SK-N-SH (cell line): ENCODE results near the gene CASKIN2.
A peak's percentile ranks its signal among the peaks of the same experiment; 100 is the strongest.

Source experiments
- CHD2 ChIP-seq: fragments of 150-350 bp; IDR thresholded peaks from 2 replicates; pipeline ENCODE4 v1.6.1; 2018; ENCODE audit warnings: low read length; ENCODE audit not compliant: partially characterized antibody
- CTCF ChIP-seq: fragments of 200-600 bp; sonication (generic); IDR thresholded peaks from 2 replicates; pipeline ENCODE4 v1.6.1; 2017; ENCODE audit warnings: antibody characterized with exemption, mild to moderate bottlenecking, moderate library complexity
- GABPA ChIP-seq: IDR thresholded peaks from 2 replicates; pipeline ENCODE4 v1.4.0; 2012; ENCODE audit warnings: low read depth, mild to moderate bottlenecking
- IRF3 ChIP-seq: fragments of 150-350 bp; IDR thresholded peaks from 2 replicates; pipeline ENCODE4 v1.6.1; 2016; ENCODE audit warnings: mild to moderate bottlenecking, low read depth, low read length
- MXI1 ChIP-seq: IDR thresholded peaks from 2 replicates; pipeline ENCODE4 v1.6.1; 2012; ENCODE audit warnings: mild to moderate bottlenecking, low read depth, low read length, improper control_type of control experiment
- PBX3 ChIP-seq: IDR thresholded peaks from 2 replicates; pipeline ENCODE4; 2012
- POLR2AphosphoS5 ChIP-seq: IDR thresholded peaks from 2 replicates; pipeline ENCODE4 v1.6.1; 2012; ENCODE audit warnings: low read depth, low read length
- RCOR1 ChIP-seq: fragments of 150-350 bp; IDR thresholded peaks from 2 replicates; pipeline ENCODE4 v1.6.1; 2017; ENCODE audit warnings: antibody characterized with exemption, low read length
- REST ChIP-seq: IDR thresholded peaks from 2 replicates; pipeline ENCODE4 v1.6.1; 2012; ENCODE audit warnings: mild to moderate bottlenecking, low read depth, low read length, moderate library complexity
- RFX5 ChIP-seq: IDR thresholded peaks from 2 replicates; pipeline ENCODE4 v1.6.1; 2012; ENCODE audit warnings: mild to moderate bottlenecking, improper control_type of control experiment, low read length
- SIN3A ChIP-seq: IDR thresholded peaks from 2 replicates; pipeline ENCODE4 v1.6.1; 2012; ENCODE audit warnings: low read depth, mild to moderate bottlenecking, low read length, moderate library complexity, borderline replicate concordance
- YY1 ChIP-seq: IDR thresholded peaks from 2 replicates; pipeline ENCODE4 v1.4.0; 2012; ENCODE audit warnings: low read depth, mild to moderate bottlenecking
- ZBTB33 ChIP-seq: IDR thresholded peaks from 2 replicates; pipeline ENCODE4 v1.4.0; 2012; ENCODE audit warnings: low read depth, borderline replicate concordance

- no peak for TF ChIP-seq CTCF
- no peak; the same call in none of the 2 replicates for TF ChIP-seq REST
- 0 out of 2 replicates have a peak, but pooled peaks have one; percentile 48 for TF ChIP-seq RFX5
- peak; percentile 97 for TF ChIP-seq CHD2
- peak; percentile 51 for TF ChIP-seq PBX3
- peak; percentile 50 for TF ChIP-seq POLR2AphosphoS5
- TF ChIP-seq GABPA, result peak; percentile 72
- TF ChIP-seq RCOR1, result no peak
- peak; percentile 1; the same call in 1 of the 2 replicates for TF ChIP-seq MXI1
- no peak for TF ChIP-seq ZBTB33
- TF ChIP-seq SIN3A, result peak; percentile 73; the same call in 1 of the 2 replicates
- peak; percentile 99 for TF ChIP-seq IRF3
- TF ChIP-seq YY1, result peak; percentile 100
Measured at GRCh38 chr17:75456417-75457046, 58.8 kb downstream of the CASKIN2 start, which contains the start of gene TMEM94.
